GM18508 (cell line): ENCODE data around the gene ABHD12B.
"Not testable (repeated sequence)": the region's sequence is repeated elsewhere in the genome, so short reads cannot be mapped to it uniquely, and the experiment has no call there.

Experiments
- ATAC-seq: cut with Tn5 transposase; IDR thresholded peaks from one replicate; pipeline ENCODE4 v1.9.1; 2021; ENCODE audit warnings: moderate number of reproducible peaks; ENCODE audit not compliant: insufficient read depth, unreplicated experiment

Gene ABHD12B

GRCh38 chr14:50883827-50884197 lies 12.0 kb downstream of the ABHD12B start:
- no peak for ATAC-seq

GRCh38 chr14:50887476-50887875 lies 15.6 kb downstream of the ABHD12B start:
- ATAC-seq: no peak

GRCh38 chr14:50892255-50892654 lies 20.4 kb downstream of the ABHD12B start:
- ATAC-seq: no peak

- not testable (repeated sequence) for ATAC-seq
These were observed 24.6 kb downstream of the ABHD12B start for GRCh38 chr14:50896421-50896820.

GRCh38 chr14:50897005-50897404 lies 25.2 kb downstream of the ABHD12B start:
- ATAC-seq: not testable (repeated sequence)

GRCh38 chr14:50897658-50898175 lies 25.9 kb downstream of the ABHD12B start:
- ATAC-seq: no peak

- ATAC-seq: no peak
These were observed 29.5 kb downstream of the ABHD12B start for GRCh38 chr14:50901361-50901760.

GRCh38 chr14:50904719-50905118 lies 32.9 kb downstream of the ABHD12B start:
- ATAC-seq: no peak

GRCh38 chr14:50906326-50907065 lies 34.6 kb downstream of the ABHD12B start:
- ATAC-seq: no peak

GRCh38 chr14:50910495-50911420 lies 38.9 kb downstream of the ABHD12B start:
- ATAC-seq: no peak

- ATAC-seq: no peak
These were observed 45.6 kb downstream of the ABHD12B start for GRCh38 chr14:50917449-50917848.

GRCh38 chr14:50919524-50919923 lies 47.7 kb downstream of the ABHD12B start:
- not testable (repeated sequence) for ATAC-seq

GRCh38 chr14:50920482-50921230 lies 48.8 kb downstream of the ABHD12B start:
- ATAC-seq: no peak

GRCh38 chr14:50922803-50923202 lies 51.0 kb downstream of the ABHD12B start:
- ATAC-seq: no peak

GRCh38 chr14:50924236-50924635 lies 52.4 kb downstream of the ABHD12B start:
- ATAC-seq: no peak

- ATAC-seq: no peak
These were observed 53.0 kb downstream of the ABHD12B start for GRCh38 chr14:50924843-50925242.

GRCh38 chr14:50926851-50927386 lies 55.1 kb downstream of the ABHD12B start:
- no peak for ATAC-seq

GRCh38 chr14:50928002-50928635 lies 56.3 kb downstream of the ABHD12B start:
- no peak for ATAC-seq

- no peak for ATAC-seq
These were observed 57.7 kb downstream of the ABHD12B start for GRCh38 chr14:50929506-50929905.

- ATAC-seq: no peak
These were observed 59.7 kb downstream of the ABHD12B start for GRCh38 chr14:50931559-50931958.
